HCT116 (cell line): ENCODE results near the gene PDE6B. TPM values are rescaled to one million over a fixed set of nuclear protein-coding genes. Genes with fewer than 3 reads are reported as not detected.

Experiments used
- ATAC-seq: fragments of 200-7000 bp; cut with Tn5 transposase; 2 replicates; pipeline ENCODE4 v1.9.1; 2020; ENCODE audit warnings: mild to moderate bottlenecking, moderate library complexity
- BruUV-seq: library from RNA; stranded (reverse); fragments of 400-500 nt; replicated peaks from 2 replicates; lab custom pipeline; 2021; lab: Mats Ljungman, UMichigan
- CTCF ChIA-PET: fragments of 300-600 bp; sonication (Branson Sonifier 250); formaldehyde crosslinking; loops from one replicate; lab custom pipeline; 2021; ENCODE audit warnings: antibody characterized with exemption; lab: Charles Lee
- POLR2A ChIA-PET: fragments of 300-600, 350-600 bp; sonication (Branson Sonifier 250); formaldehyde crosslinking; loops from one replicate; lab custom pipeline; 2021; ENCODE audit warnings: antibody characterized with exemption; lab: Charles Lee
- RAD21 ChIA-PET, 2 experiments: fragments of 300-600 bp; sonication (Branson Sonifier 250); formaldehyde crosslinking; loops; one replicate each; lab custom pipeline; 2023; ENCODE audit warnings: low total read pairs in 2 of 2; ENCODE audit not compliant: uncharacterized antibody in 2 of 2, unreplicated experiment in 2 of 2, low non-redundant PET in 1 of 2; lab: Charles Lee
- DNase-seq: peaks from one replicate; pipeline ENCODE4 v3.0.0-alpha.2; 2010; ENCODE audit warnings: low read depth, low spot score
- H2AFZ ChIP-seq: fragments of 200-600 bp; shearing (Covaris generic), sonication (generic); 2 replicates; pipeline ENCODE4 v1.6.1; 2017; ENCODE audit warnings: low read depth, mixed run types, mixed read lengths, antibody characterized with exemption, low read length; ENCODE audit not compliant: poor library complexity, severe bottlenecking
- H3K27ac ChIP-seq: 2 replicates; pipeline ENCODE4 v1.5.1; 2012; ENCODE audit warnings: low read depth, low read length
- H3K27me3 ChIP-seq: fragments of 200-600 bp; sonication (generic); 2 replicates; pipeline ENCODE4 v1.6.1; 2016; ENCODE audit warnings: mixed run types, low read length, mixed read lengths; ENCODE audit not compliant: insufficient read depth
- H3K36me3 ChIP-seq, 2 experiments: fragments of 200-500 bp in 1 of 2; fragments of 200-600 bp in 1 of 2; sonication (Bioruptor generic) in 1 of 2; sonication (generic) in 1 of 2; 2 replicates each; pipeline versions ENCODE4 v1.5.1 to v1.6.1; 2014 to 2016; ENCODE audit warnings: low read length in 2 of 2, inconsistent platforms in 1 of 2, mixed read lengths in 1 of 2, mixed run types in 1 of 2; ENCODE audit not compliant: insufficient read depth in 2 of 2, control insufficient read depth in 1 of 2
- H3K4me1 ChIP-seq, 2 experiments: fragments of 200-600 bp in 1 of 2; sonication (generic) in 1 of 2; 2 replicates each; pipeline versions ENCODE4 v1.5.1 to v1.6.1; 2012 to 2017; ENCODE audit warnings: low read length in 2 of 2, inconsistent platforms in 1 of 2, mild to moderate bottlenecking in 1 of 2, mixed read lengths in 1 of 2, mixed run types in 1 of 2, moderate library complexity in 1 of 2; ENCODE audit not compliant: insufficient read depth in 2 of 2, control insufficient read depth in 1 of 2
- H3K4me2 ChIP-seq: fragments of 200-600 bp; sonication (generic); 2 replicates; pipeline ENCODE4 v1.6.1; 2017; ENCODE audit warnings: mixed run types, low read length, mixed read lengths
- H3K4me3 ChIP-seq, 2 experiments: fragments of 200-600 bp in 1 of 2; sonication (generic) in 1 of 2; replicated peaks in 1 of 2; 2 replicates each; pipeline ENCODE4 v1.5.1; 2011 to 2016; ENCODE audit warnings: low read length in 2 of 2, control low read depth in 1 of 2, low read depth in 1 of 2, mild to moderate bottlenecking in 1 of 2, mixed read lengths in 1 of 2, mixed run types in 1 of 2
- H3K79me2 ChIP-seq: fragments of 200-600 bp; sonication (generic); 2 replicates; pipeline ENCODE4 v1.6.1; 2017; ENCODE audit warnings: mild to moderate bottlenecking, mixed run types, low read length, moderate library complexity, mixed read lengths; ENCODE audit not compliant: insufficient read depth
- H3K9ac ChIP-seq: fragments of 200-600 bp; sonication (generic); 2 replicates; pipeline ENCODE4 v1.6.1; 2016; ENCODE audit warnings: low read length, mixed read lengths
- H3K9me2 ChIP-seq: fragments of 200-600 bp; sonication (generic), shearing (Covaris generic); 2 replicates; pipeline ENCODE4 v1.6.1; 2017; ENCODE audit warnings: mixed run types, mild to moderate bottlenecking, moderate library complexity; ENCODE audit not compliant: insufficient read depth
- H3K9me3 ChIP-seq, 2 experiments: fragments of 200-500 bp in 1 of 2; fragments of 200-600 bp in 1 of 2; sonication (Bioruptor generic) in 1 of 2; sonication (generic) in 1 of 2; 2 replicates each; pipeline ENCODE4 v1.6.1; 2014 to 2017; ENCODE audit warnings: low read length in 2 of 2, mixed read lengths in 2 of 2, inconsistent platforms in 1 of 2, low read depth in 1 of 2, mild to moderate bottlenecking in 1 of 2, mixed run types in 1 of 2, moderate library complexity in 1 of 2; ENCODE audit not compliant: control insufficient read depth in 1 of 2, insufficient read depth in 1 of 2
- H4K20me1 ChIP-seq: fragments of 200-600 bp; sonication (generic), shearing (Covaris generic); 2 replicates; pipeline ENCODE4 v1.6.1; 2017; ENCODE audit warnings: mixed run types, mild to moderate bottlenecking, moderate library complexity; ENCODE audit not compliant: insufficient read depth
- CBX3 ChIP-seq: IDR thresholded peaks from 2 replicates; pipeline ENCODE4 v1.6.1; 2012; ENCODE audit warnings: low read depth
- CEBPB ChIP-seq: IDR thresholded peaks from 2 replicates; pipeline ENCODE4 v1.6.1; 2012; ENCODE audit warnings: low read depth
- EGR1 ChIP-seq: IDR thresholded peaks from 2 replicates; pipeline ENCODE4 v1.6.1; 2012; ENCODE audit warnings: low read depth
- ELF1 ChIP-seq: IDR thresholded peaks from 2 replicates; pipeline ENCODE4 v1.6.1; 2012; ENCODE audit warnings: low read depth, borderline replicate concordance
- EZH2 ChIP-seq: fragments of 200-600 bp; sonication (generic); IDR thresholded peaks from 2 replicates; pipeline ENCODE4 v1.6.1; 2017; ENCODE audit warnings: antibody characterized with exemption, mixed run types
- JUND ChIP-seq: IDR thresholded peaks from 2 replicates; pipeline ENCODE4 v1.6.1; 2012
- POLR2AphosphoS5 ChIP-seq: IDR thresholded peaks from 2 replicates; pipeline ENCODE4 v1.6.1; 2011; ENCODE audit warnings: mild to moderate bottlenecking, low read depth, low read length, moderate library complexity
- RAD21 ChIP-seq: IDR thresholded peaks from 2 replicates; pipeline ENCODE4 v1.6.1; 2012; ENCODE audit warnings: low read depth, mild to moderate bottlenecking
- SIN3A ChIP-seq: IDR thresholded peaks from 2 replicates; pipeline ENCODE4 v1.6.1; 2012; ENCODE audit warnings: low read depth
- SP1 ChIP-seq: IDR thresholded peaks from 2 replicates; pipeline ENCODE4 v1.6.1; 2012; ENCODE audit warnings: low read depth
- SRF ChIP-seq: IDR thresholded peaks from 2 replicates; pipeline ENCODE4 v1.6.1; 2012; ENCODE audit warnings: low read depth
- TCF7L2 ChIP-seq: IDR thresholded peaks from 2 replicates; pipeline ENCODE4 v1.7.0; 2011; ENCODE audit warnings: borderline replicate concordance, inconsistent platforms; ENCODE audit not compliant: insufficient read depth, insufficient read length; ENCODE audit errors: extremely low read depth
- YY1 ChIP-seq: IDR thresholded peaks from 2 replicates; pipeline ENCODE4 v1.6.1; 2011; ENCODE audit warnings: low read length, low read depth, moderate library complexity, mild to moderate bottlenecking; ENCODE audit not compliant: insufficient replicate concordance; ENCODE audit errors: extremely low read depth
- ZFX ChIP-seq: fragments of 450-650 bp; IDR thresholded peaks from 2 replicates; pipeline ENCODE4 v1.6.1; 2017
- ZNF274 ChIP-seq: fragments of 200-500 bp; sonication (Bioruptor generic); IDR thresholded peaks from 2 replicates; pipeline ENCODE4 v1.6.1; 2014; ENCODE audit warnings: mild to moderate bottlenecking, low read depth, low read length, inconsistent platforms
- intact Hi-C: fragments of 100-400 bp; cut with micrococcal nuclease; formaldehyde crosslinking; loops from 2 replicates; pipeline ENCODE4 v1.10.0; 2022
- total RNA-seq: library from RNA; stranded (reverse); gene quantifications from one replicate; pipeline ENCODE4 v1.2.1, GENCODE V29; 2021; ENCODE audit not compliant: unreplicated experiment
- TF ChIP-seq, protein P1 (sequence below): IDR thresholded peaks from 2 replicates; pipeline ENCODE4 v1.6.1; 2012
- TF ChIP-seq, protein P2 (sequence below): IDR thresholded peaks from 2 replicates; pipeline ENCODE4 v1.6.1; 2011; ENCODE audit warnings: mild to moderate bottlenecking, low read length, moderate library complexity; ENCODE audit not compliant: insufficient replicate concordance; ENCODE audit errors: extremely low read depth
- TF ChIP-seq, protein P3 (sequence below): IDR thresholded peaks from 2 replicates; pipeline ENCODE4 v1.6.1; 2012; ENCODE audit warnings: low read depth
- TF ChIP-seq, protein P4 (sequence below), 3 experiments: fragments of 200-600 bp in 1 of 3; sonication (generic) in 1 of 3; IDR thresholded peaks in 2 of 3; conservative IDR thresholded peaks in 1 of 3; 2 replicates each; pipeline ENCODE4 v1.5.1; 2012 to 2017; ENCODE audit warnings: low read depth in 2 of 3, low read length in 2 of 3, antibody characterized with exemption in 1 of 3, borderline replicate concordance in 1 of 3, control low read depth in 1 of 3, mild to moderate bottlenecking in 1 of 3, mixed read lengths in 1 of 3, mixed run types in 1 of 3, moderate library complexity in 1 of 3; ENCODE audit not compliant: insufficient read depth in 1 of 3

PDE6B gene
- total RNA-seq, 1 experiment from 2014 or later: not detected

DNA sequence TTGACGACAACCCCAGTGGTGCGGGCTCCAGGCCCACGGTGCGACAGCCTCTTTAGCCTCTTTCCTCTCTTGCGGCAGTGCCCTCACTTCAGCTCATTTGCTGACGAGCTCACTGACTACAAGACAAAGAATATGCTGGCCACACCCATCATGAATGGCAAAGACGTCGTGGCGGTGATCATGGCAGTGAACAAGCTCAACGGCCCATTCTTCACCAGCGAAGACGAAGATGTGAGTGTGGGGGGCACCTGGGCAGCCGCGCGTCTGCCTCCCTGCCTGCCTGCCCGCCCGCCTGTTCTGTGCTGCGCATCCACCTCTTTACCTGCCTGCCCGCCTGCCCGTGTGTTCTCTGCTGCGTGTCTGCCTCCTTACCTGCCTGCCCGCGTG lies 9.2 kb downstream of the PDE6B start:
- BruUV-seq: no TSS peak
- H3K9ac ChIP-seq: no peak overlapping the region
- no peaks in the 10 kb centered on the region for H3K9me2 ChIP-seq
- ATAC-seq (no peak), DNase-seq (no peak)
- no peak for TF ChIP-seq SIN3A
- TF ChIP-seq, protein P1, sequence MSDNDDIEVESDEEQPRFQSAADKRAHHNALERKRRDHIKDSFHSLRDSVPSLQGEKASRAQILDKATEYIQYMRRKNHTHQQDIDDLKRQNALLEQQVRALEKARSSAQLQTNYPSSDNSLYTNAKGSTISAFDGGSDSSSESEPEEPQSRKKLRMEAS: no peak
- TF ChIP-seq EZH2: no peak
- TF ChIP-seq YY1: no peak
- no peak for TF ChIP-seq CBX3
- no peak for TF ChIP-seq POLR2AphosphoS5
- TF ChIP-seq SRF: no peak
- TF ChIP-seq, protein P2, sequence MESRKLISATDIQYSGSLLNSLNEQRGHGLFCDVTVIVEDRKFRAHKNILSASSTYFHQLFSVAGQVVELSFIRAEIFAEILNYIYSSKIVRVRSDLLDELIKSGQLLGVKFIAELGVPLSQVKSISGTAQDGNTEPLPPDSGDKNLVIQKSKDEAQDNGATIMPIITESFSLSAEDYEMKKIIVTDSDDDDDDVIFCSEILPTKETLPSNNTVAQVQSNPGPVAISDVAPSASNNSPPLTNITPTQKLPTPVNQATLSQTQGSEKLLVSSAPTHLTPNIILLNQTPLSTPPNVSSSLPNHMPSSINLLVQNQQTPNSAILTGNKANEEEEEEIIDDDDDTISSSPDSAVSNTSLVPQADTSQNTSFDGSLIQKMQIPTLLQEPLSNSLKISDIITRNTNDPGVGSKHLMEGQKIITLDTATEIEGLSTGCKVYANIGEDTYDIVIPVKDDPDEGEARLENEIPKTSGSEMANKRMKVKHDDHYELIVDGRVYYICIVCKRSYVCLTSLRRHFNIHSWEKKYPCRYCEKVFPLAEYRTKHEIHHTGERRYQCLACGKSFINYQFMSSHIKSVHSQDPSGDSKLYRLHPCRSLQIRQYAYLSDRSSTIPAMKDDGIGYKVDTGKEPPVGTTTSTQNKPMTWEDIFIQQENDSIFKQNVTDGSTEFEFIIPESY: no peak
- TF ChIP-seq RAD21: no peak
- TF ChIP-seq CEBPB: no peak
- TF ChIP-seq EGR1: no peak
- TF ChIP-seq, protein P3, sequence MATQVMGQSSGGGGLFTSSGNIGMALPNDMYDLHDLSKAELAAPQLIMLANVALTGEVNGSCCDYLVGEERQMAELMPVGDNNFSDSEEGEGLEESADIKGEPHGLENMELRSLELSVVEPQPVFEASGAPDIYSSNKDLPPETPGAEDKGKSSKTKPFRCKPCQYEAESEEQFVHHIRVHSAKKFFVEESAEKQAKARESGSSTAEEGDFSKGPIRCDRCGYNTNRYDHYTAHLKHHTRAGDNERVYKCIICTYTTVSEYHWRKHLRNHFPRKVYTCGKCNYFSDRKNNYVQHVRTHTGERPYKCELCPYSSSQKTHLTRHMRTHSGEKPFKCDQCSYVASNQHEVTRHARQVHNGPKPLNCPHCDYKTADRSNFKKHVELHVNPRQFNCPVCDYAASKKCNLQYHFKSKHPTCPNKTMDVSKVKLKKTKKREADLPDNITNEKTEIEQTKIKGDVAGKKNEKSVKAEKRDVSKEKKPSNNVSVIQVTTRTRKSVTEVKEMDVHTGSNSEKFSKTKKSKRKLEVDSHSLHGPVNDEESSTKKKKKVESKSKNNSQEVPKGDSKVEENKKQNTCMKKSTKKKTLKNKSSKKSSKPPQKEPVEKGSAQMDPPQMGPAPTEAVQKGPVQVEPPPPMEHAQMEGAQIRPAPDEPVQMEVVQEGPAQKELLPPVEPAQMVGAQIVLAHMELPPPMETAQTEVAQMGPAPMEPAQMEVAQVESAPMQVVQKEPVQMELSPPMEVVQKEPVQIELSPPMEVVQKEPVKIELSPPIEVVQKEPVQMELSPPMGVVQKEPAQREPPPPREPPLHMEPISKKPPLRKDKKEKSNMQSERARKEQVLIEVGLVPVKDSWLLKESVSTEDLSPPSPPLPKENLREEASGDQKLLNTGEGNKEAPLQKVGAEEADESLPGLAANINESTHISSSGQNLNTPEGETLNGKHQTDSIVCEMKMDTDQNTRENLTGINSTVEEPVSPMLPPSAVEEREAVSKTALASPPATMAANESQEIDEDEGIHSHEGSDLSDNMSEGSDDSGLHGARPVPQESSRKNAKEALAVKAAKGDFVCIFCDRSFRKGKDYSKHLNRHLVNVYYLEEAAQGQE: no peak
- TF ChIP-seq SP1: no peak
- TF ChIP-seq ZNF274: no peak
- no peak for TF ChIP-seq TCF7L2
- TF ChIP-seq, protein P4, sequence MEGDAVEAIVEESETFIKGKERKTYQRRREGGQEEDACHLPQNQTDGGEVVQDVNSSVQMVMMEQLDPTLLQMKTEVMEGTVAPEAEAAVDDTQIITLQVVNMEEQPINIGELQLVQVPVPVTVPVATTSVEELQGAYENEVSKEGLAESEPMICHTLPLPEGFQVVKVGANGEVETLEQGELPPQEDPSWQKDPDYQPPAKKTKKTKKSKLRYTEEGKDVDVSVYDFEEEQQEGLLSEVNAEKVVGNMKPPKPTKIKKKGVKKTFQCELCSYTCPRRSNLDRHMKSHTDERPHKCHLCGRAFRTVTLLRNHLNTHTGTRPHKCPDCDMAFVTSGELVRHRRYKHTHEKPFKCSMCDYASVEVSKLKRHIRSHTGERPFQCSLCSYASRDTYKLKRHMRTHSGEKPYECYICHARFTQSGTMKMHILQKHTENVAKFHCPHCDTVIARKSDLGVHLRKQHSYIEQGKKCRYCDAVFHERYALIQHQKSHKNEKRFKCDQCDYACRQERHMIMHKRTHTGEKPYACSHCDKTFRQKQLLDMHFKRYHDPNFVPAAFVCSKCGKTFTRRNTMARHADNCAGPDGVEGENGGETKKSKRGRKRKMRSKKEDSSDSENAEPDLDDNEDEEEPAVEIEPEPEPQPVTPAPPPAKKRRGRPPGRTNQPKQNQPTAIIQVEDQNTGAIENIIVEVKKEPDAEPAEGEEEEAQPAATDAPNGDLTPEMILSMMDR (IDR thresholded peaks at IDR 0.05 in 2 of 3, conservative IDR thresholded peaks at IDR 0.05 in 1 of 3; ENCODE audit: borderline replicate concordance in 1 of 3, insufficient read depth in 1 of 3, low read depth in 2 of 3, low read length in 2 of 3): no peak
- no peak for TF ChIP-seq ELF1
- TF ChIP-seq ZFX: no peak
- TF ChIP-seq JUND: no peak
- H3K36me3 ChIP-seq: no peaks in the 10 kb centered on the region
- H3K79me2 ChIP-seq: no peaks in the 10 kb centered on the region
- POLR2A ChIA-PET: no interaction called here
- no peaks in the 10 kb centered on the region; a peak in 1 of 4 replicates for H3K9me3 ChIP-seq
- H3K4me3 ChIP-seq: no peak overlapping the region
- H3K27me3 ChIP-seq: no peaks in the 10 kb centered on the region
- intact Hi-C loops: no loop called here
- no peak overlapping the region for H2AFZ ChIP-seq
- no peaks in the 10 kb centered on the region for H4K20me1 ChIP-seq
- CTCF ChIA-PET: no interaction called here
- H3K4me1 ChIP-seq: no peaks in the 10 kb centered on the region
- RAD21 ChIA-PET: no interaction called here
- H3K27ac ChIP-seq: no peak overlapping the region
- no peak overlapping the region for H3K4me2 ChIP-seq
